ENCODE results near the gene XIRP2.
A peak's percentile ranks its signal among the peaks of the same experiment; 100 is the strongest.

The XIRP2 gene

GRCh38 chr2:166888180-166888579 is at the start of gene XIRP2:
TSS of gene XIRP2 (plus strand) at chr2:166888480. CDS start at chr2:166903483, 15,003 bp downstream.
- no peak for DNase-seq (ENCODE audit: low read depth, low spot score)

- DNase-seq (ENCODE audit: low read depth, low spot score), result no peak
Observed at GRCh38 chr2:166841152-166841551, 47.1 kb upstream of the XIRP2 start.

- DNase-seq (ENCODE audit: low read depth, low spot score), result no peak
Observed at GRCh38 chr2:166841679-166842078, 46.6 kb upstream of the XIRP2 start.

DNA sequence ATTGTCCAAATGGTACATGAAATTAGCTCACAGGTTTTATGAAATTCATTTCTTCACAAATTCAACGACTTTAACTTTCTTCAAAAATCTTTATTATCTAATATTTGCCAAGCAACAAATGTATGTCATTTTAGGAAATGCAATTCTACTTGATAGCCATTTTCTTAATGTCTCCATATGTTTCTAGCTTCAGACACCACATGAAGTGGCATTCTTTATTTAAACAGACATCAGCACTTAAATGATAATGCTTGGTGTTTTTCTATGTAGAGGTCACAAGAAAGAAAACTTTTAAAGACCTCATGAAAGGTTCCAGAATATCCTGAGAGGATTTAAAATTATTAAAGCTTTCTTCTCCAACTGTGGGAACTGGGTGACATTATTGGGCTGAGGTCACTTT is 44.2 kb upstream of the XIRP2 start:
- no peak for DNase-seq (ENCODE audit: low read depth, low spot score)

DNA sequence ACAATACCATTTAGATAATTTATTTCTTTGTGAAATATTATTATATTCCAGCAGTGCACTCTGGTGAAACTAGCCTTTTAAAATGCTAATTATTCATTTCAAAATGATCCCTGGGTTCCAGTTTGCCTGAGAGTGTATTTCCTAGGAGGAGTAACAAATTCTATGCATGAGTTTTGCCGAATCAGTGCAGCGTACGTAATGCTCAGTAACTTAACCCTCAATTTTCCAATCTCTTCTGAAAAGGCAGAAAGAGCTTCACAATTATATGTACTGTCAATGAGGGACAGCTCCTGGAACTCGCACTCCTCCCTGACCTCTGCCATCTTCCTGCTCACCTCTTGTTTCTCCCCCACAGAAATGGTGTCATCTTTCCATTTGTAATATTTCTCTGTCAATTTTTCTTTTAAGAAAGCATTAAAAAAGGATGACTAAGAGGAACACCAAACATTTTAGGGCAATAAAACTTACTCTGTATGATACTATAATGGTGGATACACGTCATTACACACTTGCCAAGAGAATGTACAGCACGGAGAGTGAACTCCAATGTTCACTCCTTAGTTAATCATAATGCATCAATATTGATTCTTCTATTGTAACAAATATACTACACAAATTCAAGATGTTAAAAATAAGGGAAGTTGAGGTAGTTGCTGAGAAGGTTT is 25.7 kb upstream of the XIRP2 start:
- no peak for DNase-seq (ENCODE audit: low read depth, low spot score)

DNA sequence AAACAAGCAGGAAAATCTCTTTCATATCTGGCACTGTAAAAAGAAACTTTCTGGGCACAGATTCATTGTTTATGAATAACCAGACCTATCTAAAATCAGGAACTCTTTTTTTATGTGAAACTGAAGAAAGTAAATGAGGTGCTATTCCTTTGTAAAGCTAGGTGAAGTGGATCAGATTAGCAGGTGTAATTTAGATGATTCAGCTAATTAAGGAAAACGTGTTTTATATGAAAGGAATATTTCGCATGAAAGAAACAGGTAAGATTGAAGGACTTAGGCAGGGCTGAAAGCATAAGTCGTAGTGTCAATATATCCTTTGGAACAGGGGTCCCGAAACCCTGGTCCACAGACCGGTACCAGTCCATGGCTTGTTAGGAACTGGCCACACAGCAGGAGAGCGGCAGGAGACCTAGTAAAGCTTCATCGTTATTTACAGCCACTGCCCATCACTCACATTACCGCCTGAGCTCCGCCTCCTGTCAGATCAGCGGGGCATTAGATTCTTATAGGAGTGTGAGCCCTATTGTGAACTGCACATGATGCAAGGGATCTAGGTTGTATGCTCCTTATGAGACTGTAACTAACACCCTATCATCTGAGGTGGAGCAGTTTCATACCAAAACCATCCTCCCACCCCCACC is 20.3 kb upstream of the XIRP2 start:
- no peak for DNase-seq (ENCODE audit: low read depth, low spot score)

DNA sequence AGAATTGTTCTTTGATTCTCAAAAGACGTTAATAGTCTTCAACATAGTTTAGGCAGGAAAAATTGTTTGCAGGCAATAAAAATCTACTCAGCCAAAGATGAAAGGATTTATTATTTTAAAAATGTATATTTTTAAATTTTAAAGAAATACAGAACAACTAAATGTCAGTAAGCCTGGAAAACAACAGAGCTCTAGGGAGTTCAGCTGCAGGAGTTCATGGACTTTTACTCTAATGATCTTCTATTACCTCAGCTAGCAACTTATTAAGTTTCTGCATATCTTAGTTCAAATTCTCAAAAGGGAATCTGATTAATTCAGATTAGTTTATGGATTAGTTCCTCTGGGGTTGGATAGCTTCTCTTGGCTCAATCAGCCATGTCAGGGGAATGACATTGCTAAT is 17.9 kb upstream of the XIRP2 start:
- DNase-seq (ENCODE audit: low read depth, low spot score), result no peak

- DNase-seq (ENCODE audit: low read depth, low spot score), result no peak
Observed at GRCh38 chr2:166881177-166881576, 7.1 kb upstream of the XIRP2 start.

DNA sequence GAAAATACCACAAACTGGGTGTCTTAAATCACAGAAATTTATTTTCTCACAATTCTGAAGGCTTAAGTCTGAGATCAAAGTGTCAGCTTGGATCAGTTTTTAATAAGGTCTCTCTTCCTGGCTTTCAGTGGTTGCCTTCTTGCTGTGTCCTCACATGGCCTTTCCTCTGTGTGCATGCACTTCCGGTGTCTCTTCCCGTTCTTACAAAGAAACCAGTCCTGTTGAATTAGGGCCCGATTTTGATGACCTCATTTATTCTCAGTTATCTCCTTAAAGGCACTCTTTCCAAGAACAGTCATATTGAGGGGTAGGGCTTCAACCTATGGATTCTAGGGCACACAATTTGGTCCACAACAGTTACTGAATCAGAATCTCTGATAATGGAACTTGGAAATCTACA is 5.4 kb upstream of the XIRP2 start:
- DNase-seq (ENCODE audit: low read depth, low spot score), result no peak

DNA sequence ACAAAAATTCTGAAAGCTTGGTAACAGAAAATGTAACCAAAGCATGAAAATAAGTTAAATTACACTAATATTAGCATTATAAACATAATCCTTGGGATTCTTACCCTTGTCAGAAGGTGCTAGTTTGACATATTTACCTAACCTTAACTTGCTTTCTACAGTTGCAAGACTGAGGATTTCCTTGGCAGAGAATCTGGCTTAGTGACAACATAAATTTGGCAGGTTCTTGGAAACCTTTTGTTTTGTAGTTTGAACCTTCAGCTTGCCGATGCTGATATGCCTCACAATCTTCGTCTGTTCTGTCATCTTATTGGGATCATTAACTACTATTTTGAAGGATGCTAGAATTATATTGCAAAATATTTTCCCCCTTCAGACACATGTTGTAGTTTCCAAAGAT is 3.4 kb downstream of the XIRP2 start:
- DNase-seq (ENCODE audit: low read depth, low spot score), result no peak

- DNase-seq (ENCODE audit: low read depth, low spot score), result no peak
Observed at GRCh38 chr2:166892397-166892796, 4.1 kb downstream of the XIRP2 start.

DNA sequence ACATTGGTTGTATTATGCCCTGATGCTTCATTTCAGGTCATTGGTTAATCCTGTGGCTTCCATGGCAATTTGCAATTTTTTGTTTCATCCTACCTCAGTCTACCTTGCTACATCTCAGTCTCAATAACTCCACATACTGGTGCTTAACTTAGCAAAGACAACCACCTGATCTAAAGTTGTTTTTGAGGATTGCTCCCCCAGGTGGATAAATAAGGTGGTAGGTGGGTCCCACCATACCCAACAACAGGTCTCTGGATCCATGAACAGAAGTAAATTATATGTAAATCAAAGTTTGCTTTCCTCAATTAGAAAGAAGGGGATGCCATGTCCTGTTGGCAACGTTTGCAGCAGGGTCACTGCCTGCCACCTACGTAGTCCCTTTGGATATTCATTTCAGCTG is 7.0 kb downstream of the XIRP2 start:
- DNase-seq (ENCODE audit: low read depth, low spot score), result no peak

- no peak for DNase-seq (ENCODE audit: low read depth, low spot score)
Observed at GRCh38 chr2:166897666-166898065, 9.4 kb downstream of the XIRP2 start.

DNA sequence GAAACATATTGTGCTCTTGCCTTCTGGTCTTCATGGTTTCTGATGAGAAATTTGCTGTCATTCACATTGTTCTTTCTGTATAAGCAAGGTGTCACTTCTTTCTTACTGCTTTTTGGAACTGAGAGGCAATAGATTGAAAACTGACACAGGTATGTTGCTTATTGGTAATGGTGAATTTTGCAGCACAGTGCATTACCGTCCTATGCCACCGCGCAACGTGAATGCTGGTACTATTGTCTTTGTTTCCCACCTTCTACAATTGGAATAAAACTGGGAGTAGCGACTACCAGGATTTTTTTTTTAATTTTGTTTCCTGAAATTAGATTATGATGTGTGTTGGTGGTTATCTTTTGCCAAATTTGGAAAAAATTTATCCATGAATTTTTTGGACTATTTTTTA is 11.4 kb downstream of the XIRP2 start:
- no peak for DNase-seq (ENCODE audit: low read depth, low spot score)

GRCh38 chr2:166900700-166901099 is 12.4 kb downstream of the XIRP2 start:
- DNase-seq (ENCODE audit: low read depth, low spot score), result peak; percentile 40

GRCh38 chr2:166901336-166901735 is 13.1 kb downstream of the XIRP2 start:
- no peak for DNase-seq (ENCODE audit: low read depth, low spot score)

DNA sequence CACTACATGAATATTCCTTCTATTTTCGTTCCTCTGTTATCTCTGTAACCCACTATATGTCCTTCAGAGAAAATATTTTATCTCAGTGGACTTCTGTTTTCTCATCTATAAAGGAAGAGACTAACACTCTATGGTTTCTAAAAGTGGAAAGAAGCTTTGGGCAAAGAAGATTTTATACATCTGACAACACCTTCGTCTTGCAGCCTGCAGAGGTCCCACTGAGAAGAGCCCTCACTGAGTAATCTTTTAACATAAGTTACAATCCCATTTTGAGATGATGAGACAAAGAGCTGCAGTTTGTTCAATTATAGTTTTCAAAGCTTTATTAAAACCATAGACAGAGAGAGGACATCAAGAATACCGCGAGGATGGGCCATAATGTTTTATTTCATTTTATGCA is 28.7 kb downstream of the XIRP2 start:
- DNase-seq (ENCODE audit: low read depth, low spot score), result no peak

DNA sequence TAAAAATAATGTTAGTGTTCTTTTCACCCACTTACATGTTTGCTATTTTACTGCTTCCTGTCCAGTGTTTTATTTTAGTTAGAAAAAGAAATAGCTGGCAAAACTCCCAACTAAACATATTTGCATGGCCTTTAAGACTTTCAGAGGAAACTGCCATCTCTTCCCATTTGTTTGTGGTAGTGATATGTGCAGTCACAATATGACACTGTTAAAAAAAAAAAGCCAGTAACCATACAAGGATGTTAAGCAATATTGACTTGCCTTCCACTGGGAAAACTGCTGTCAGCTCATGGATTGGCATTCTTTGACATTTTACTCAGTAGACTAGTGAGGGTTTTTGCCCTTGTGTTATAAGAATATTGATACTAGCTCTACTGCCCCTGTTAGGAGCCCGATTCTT is 29.1 kb downstream of the XIRP2 start:
- DNase-seq (ENCODE audit: low read depth, low spot score), result no peak

- DNase-seq (ENCODE audit: low read depth, low spot score), result no peak
Observed at GRCh38 chr2:166921261-166921896, 33.1 kb downstream of the XIRP2 start.

DNA sequence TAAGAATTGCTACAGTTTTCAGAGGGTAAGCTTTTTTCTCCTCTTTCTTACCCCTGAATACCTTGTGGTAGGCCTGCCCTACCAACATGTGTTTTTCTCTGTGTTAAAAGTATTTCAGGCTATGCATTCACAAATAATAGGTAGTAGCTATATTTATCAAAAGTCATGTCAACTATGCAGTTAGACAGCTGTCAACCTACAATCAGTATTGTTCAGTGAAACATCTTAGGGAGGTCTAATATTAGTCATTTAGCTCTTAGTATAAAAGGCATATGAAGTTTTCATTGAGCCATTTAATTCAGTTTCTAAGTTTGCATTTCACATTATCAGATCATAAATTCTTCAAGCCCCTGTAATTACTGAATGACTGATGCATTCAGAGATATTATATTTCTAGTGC is 36.7 kb downstream of the XIRP2 start:
- no peak for DNase-seq (ENCODE audit: low read depth, low spot score)

DNA sequence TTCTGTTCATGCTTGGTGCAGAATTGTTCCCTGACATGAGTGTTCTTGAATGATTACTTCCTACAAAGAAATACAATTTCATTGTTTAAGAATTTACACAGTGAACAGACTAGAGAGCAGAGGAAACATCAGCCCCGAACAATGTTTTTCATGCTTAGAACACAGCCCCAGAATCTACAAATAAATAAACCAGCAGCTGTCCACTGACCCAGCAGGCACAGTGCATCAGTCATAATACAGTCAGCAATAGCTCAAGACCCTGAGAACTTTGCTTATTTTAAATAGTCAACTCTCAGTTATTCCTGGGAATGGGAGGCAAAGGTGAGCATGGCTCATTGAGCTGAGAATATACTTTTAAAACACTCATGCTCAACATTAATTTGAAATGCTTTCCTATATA is 38.4 kb downstream of the XIRP2 start:
- no peak for DNase-seq (ENCODE audit: low read depth, low spot score)

- DNase-seq (ENCODE audit: low read depth, low spot score), result no peak
Observed at GRCh38 chr2:166932032-166932431, 43.8 kb downstream of the XIRP2 start.

GRCh38 chr2:166934817-166935216 is 46.5 kb downstream of the XIRP2 start:
- no peak for DNase-seq (ENCODE audit: low read depth, low spot score)

Data from iPS DF 19.7 (cell line).